ENCODE measurements around the gene CADM1.

Gene CADM1

GRCh38 chr11:115504276-115505158, at the start of gene CADM1:
TSS of gene CADM1 (minus strand) at chr11:115504415.
- DNase-seq = peak; percentile 71

GRCh38 chr11:115552773-115553438, 48.7 kb upstream of the CADM1 start:
- no peak for DNase-seq

GRCh38 chr11:115552151-115552772, 48.0 kb upstream of the CADM1 start:
- no peak for DNase-seq

GRCh38 chr11:115550291-115551059, 46.3 kb upstream of the CADM1 start:
- DNase-seq = no peak

GRCh38 chr11:115548878-115549528, 44.8 kb upstream of the CADM1 start:
- DNase-seq = no peak

GRCh38 chr11:115545581-115546210, 41.5 kb upstream of the CADM1 start:
- no peak for DNase-seq

- DNase-seq = no peak
Measured at GRCh38 chr11:115544422-115544948, 40.3 kb upstream of the CADM1 start.

- DNase-seq = no peak
Measured at GRCh38 chr11:115541518-115541917, 37.3 kb upstream of the CADM1 start.

GRCh38 chr11:115539844-115540243, 35.6 kb upstream of the CADM1 start:
- DNase-seq = no peak

- DNase-seq = no peak
Measured at GRCh38 chr11:115535781-115536180, 31.6 kb upstream of the CADM1 start.

GRCh38 chr11:115530752-115531151, 26.5 kb upstream of the CADM1 start:
- no peak for DNase-seq

GRCh38 chr11:115528225-115528624, 24.0 kb upstream of the CADM1 start:
- DNase-seq = no peak

- no peak for DNase-seq
Measured at GRCh38 chr11:115527534-115528125, 23.4 kb upstream of the CADM1 start.

- no peak for DNase-seq
Measured at GRCh38 chr11:115525531-115526006, 21.4 kb upstream of the CADM1 start.

- DNase-seq = no peak
Measured at GRCh38 chr11:115524572-115524971, 20.4 kb upstream of the CADM1 start.

GRCh38 chr11:115523727-115524399, 19.6 kb upstream of the CADM1 start:
- DNase-seq = no peak

- no peak for DNase-seq
Measured at GRCh38 chr11:115522302-115522701, 18.1 kb upstream of the CADM1 start.

- no peak for DNase-seq
Measured at GRCh38 chr11:115521825-115522224, 17.6 kb upstream of the CADM1 start.

GRCh38 chr11:115518983-115519628, 14.9 kb upstream of the CADM1 start:
- DNase-seq = no peak
